ENCODE data around the gene THTPA.
"Not testable (repeated sequence)": the region's sequence is repeated elsewhere in the genome, so short reads cannot be mapped to it uniquely, and the experiment has no call there.

Gene THTPA

GRCh38 chr14:23588884-23589598 lies 33.0 kb downstream of the THTPA start:
- Histone ChIP-seq H3K27ac (no peak overlapping the region), H3K36me3 (replicated peaks) (no peaks in the 10 kb centered on the region), H3K4me3 (ENCODE audit: low read depth, low read length) (no peak overlapping the region), H3K27me3 (replicated peaks) (no peaks in the 10 kb centered on the region)
- in situ Hi-C loops (cut with HindIII; ENCODE audit: low pct_ligation_motif_present, low sequenced_read_pairs), result no loop called here
- peak; percentile 91 for DNase-seq
- TF ChIP-seq CTCF (IDR thresholded peaks at IDR 0.05; ENCODE audit: low read depth, low read length, missing control alignments), result peak; percentile 90

- in situ Hi-C loops (cut with HindIII; ENCODE audit: low pct_ligation_motif_present, low sequenced_read_pairs), result no loop called here
- no peak for TF ChIP-seq CTCF (IDR thresholded peaks at IDR 0.05; ENCODE audit: low read depth, low read length, missing control alignments)
- Histone ChIP-seq H3K4me3 (ENCODE audit: low read depth, low read length) (no peak overlapping the region), H3K27me3 (replicated peaks) (no peaks in the 10 kb centered on the region), H3K27ac (no peak overlapping the region), H3K36me3 (replicated peaks) (no peaks in the 10 kb centered on the region)
- no peak for DNase-seq
These were observed 33.5 kb downstream of the THTPA start for GRCh38 chr14:23589606-23590005.

- Histone ChIP-seq H3K27me3 (replicated peaks) (no peaks in the 10 kb centered on the region), H3K36me3 (replicated peaks) (no peaks in the 10 kb centered on the region), H3K4me3 (ENCODE audit: low read depth, low read length) (no peak overlapping the region), H3K27ac (no peak overlapping the region)
- DNase-seq, result no peak
- in situ Hi-C loops (cut with HindIII; ENCODE audit: low pct_ligation_motif_present, low sequenced_read_pairs), result no loop called here
- TF ChIP-seq CTCF (IDR thresholded peaks at IDR 0.05; ENCODE audit: low read depth, low read length, missing control alignments), result no peak
These were observed 34.1 kb downstream of the THTPA start for GRCh38 chr14:23590198-23590597.

- H3K27me3 ChIP-seq (replicated peaks); H3K27ac ChIP-seq; DNase-seq; H3K4me3 ChIP-seq (ENCODE audit: low read depth, low read length); in situ Hi-C loops (cut with HindIII; ENCODE audit: low pct_ligation_motif_present, low sequenced_read_pairs); H3K36me3 ChIP-seq (replicated peaks): not testable (repeated sequence)
These were observed 38.1 kb downstream of the THTPA start for GRCh38 chr14:23594191-23594590.

GRCh38 chr14:23600322-23600707 lies 44.2 kb downstream of the THTPA start:
- in situ Hi-C loops (cut with HindIII; ENCODE audit: low pct_ligation_motif_present, low sequenced_read_pairs), result no loop called here
- H3K27me3 ChIP-seq (replicated peaks), result no peaks in the 10 kb centered on the region

GRCh38 chr14:23600806-23601205 lies 44.7 kb downstream of the THTPA start:
- DNase-seq, result no peak
- no peak for TF ChIP-seq CTCF (IDR thresholded peaks at IDR 0.05; ENCODE audit: low read depth, low read length, missing control alignments)
- in situ Hi-C loops (cut with HindIII; ENCODE audit: low pct_ligation_motif_present, low sequenced_read_pairs), result no loop called here
- no peaks in the 10 kb centered on the region for H3K36me3 ChIP-seq (replicated peaks)
- no peak overlapping the region for H3K27ac ChIP-seq
- H3K27me3 ChIP-seq (replicated peaks), result no peaks in the 10 kb centered on the region
- H3K4me3 ChIP-seq (ENCODE audit: low read depth, low read length), result no peak overlapping the region

More at GRCh38 chr14:23600322-23600707, 44.2 kb downstream of the THTPA start:
- H3K36me3 ChIP-seq (replicated peaks), result no peaks in the 10 kb centered on the region
- H3K27ac ChIP-seq, result no peak overlapping the region
- no peak overlapping the region for H3K4me3 ChIP-seq (ENCODE audit: low read depth, low read length)
- no peak for DNase-seq
- no peak for TF ChIP-seq CTCF (IDR thresholded peaks at IDR 0.05; ENCODE audit: low read depth, low read length, missing control alignments)
